Measurements from ENCODE around the gene EFL1. TPM values are rescaled to one million over a fixed set of nuclear protein-coding genes. Genes with fewer than 3 reads are reported as not detected.
A peak's percentile ranks its signal among the peaks of the same experiment; 100 is the strongest.
"Not testable (repeated sequence)": the region's sequence is repeated elsewhere in the genome, so short reads cannot be mapped to it uniquely, and the experiment has no call there.

Gene EFL1
- total RNA-seq, 4 donors from 2014 or later: 35.0 to 57.9 (median 46.5) TPM

GRCh38 chr15:82239685-82240391 is 22.7 kb downstream of the EFL1 start:
- TF ChIP-seq POLR2AphosphoS5 (IDR thresholded peaks at IDR 0.05): no peak
- TF ChIP-seq EP300 (IDR thresholded peaks at IDR 0.05; ENCODE audit: low read depth): no peak
- TF ChIP-seq CTCF (IDR thresholded peaks at IDR 0.05): no peak
- no peak for TF ChIP-seq POLR2A (IDR thresholded peaks at IDR 0.05)
- H3K27ac ChIP-seq: peak overlapping the region; percentile 73 to 78 (median 75)
- in situ Hi-C loops (cut with MboI; ENCODE audit: low pct_ligation_motif_present in 1 of 4, low pct_unique_long_range_greater_than_20kb in 1 of 4, low sequenced_read_pairs in 3 of 4): no loop called here
- peaks cover 0 to 11% (median 0%) of the 10 kb centered on the region in 4 donors for H3K36me3 ChIP-seq
- WGBS, 2 donors (ENCODE audit: low coverage in 1 of 2): 56 to 57% methylated on average over 5 of the region's 5 CpGs
- peaks cover 0 to 48% (median 20%) of the 10 kb centered on the region in 4 donors for H3K4me1 ChIP-seq
- DNase-seq: no peak
- H3K27me3 ChIP-seq: no peaks in the 10 kb centered on the region
- intact Hi-C loops (cut with DNase I; ENCODE audit: low total_unique reads): no loop called here
- no peaks in the 10 kb centered on the region for H3K9me3 ChIP-seq
- H3K4me3 ChIP-seq: no peak overlapping the region

- intact Hi-C loops (cut with DNase I; ENCODE audit: low total_unique reads); in situ Hi-C loops (cut with MboI; ENCODE audit: low pct_ligation_motif_present in 1 of 4, low pct_unique_long_range_greater_than_20kb in 1 of 4, low sequenced_read_pairs in 3 of 4); H3K9me3 ChIP-seq; H3K27me3 ChIP-seq; DNase-seq; H3K4me3 ChIP-seq: not testable (repeated sequence)
- WGBS, 2 donors (ENCODE audit: low coverage in 1 of 2): 56 to 65% methylated on average over 2 to 3 of the region's 3 CpGs
- H3K36me3 ChIP-seq: peaks cover 0 to 11% (median 0%) of the 10 kb centered on the region in 4 donors
- peak overlapping the region; percentile 32 to 78 (median 73) for H3K27ac ChIP-seq
- H3K4me1 ChIP-seq: peaks cover 0 to 49% (median 20%) of the 10 kb centered on the region in 4 donors
Observed at GRCh38 chr15:82237944-82238534, 24.5 kb downstream of the EFL1 start.

- DNase-seq: no peak
- peaks cover 0 to 27% (median 5%) of the 10 kb centered on the region in 4 donors for H3K36me3 ChIP-seq
- no peak overlapping the region for H3K4me3 ChIP-seq
- WGBS, 2 donors (ENCODE audit: low coverage in 1 of 2): 63% methylated on average over 2 of the region's 2 CpGs; no CpG with 5 or more reads in 1 of the 2 donors
- no peaks in the 10 kb centered on the region for H3K27me3 ChIP-seq
- TF ChIP-seq CTCF (IDR thresholded peaks at IDR 0.05) (no peak), EP300 (IDR thresholded peaks at IDR 0.05; ENCODE audit: low read depth) (no peak), POLR2AphosphoS5 (IDR thresholded peaks at IDR 0.05) (no peak), POLR2A (IDR thresholded peaks at IDR 0.05) (no peak)
- H3K4me1 ChIP-seq: peaks cover 0 to 27% (median 17%) of the 10 kb centered on the region in 4 donors
- peak overlapping the region; percentile 40 to 63 (median 52) for H3K27ac ChIP-seq
- no peaks in the 10 kb centered on the region for H3K9me3 ChIP-seq
- in situ Hi-C loops (cut with MboI; ENCODE audit: low pct_ligation_motif_present in 1 of 4, low pct_unique_long_range_greater_than_20kb in 1 of 4, low sequenced_read_pairs in 3 of 4) (no loop called here), intact Hi-C loops (cut with DNase I; ENCODE audit: low total_unique reads) (no loop called here)
Observed at GRCh38 chr15:82231842-82232241, 30.7 kb downstream of the EFL1 start.

- intact Hi-C loops (cut with DNase I; ENCODE audit: low total_unique reads) (no loop called here), in situ Hi-C loops (cut with MboI; ENCODE audit: low pct_ligation_motif_present in 1 of 4, low pct_unique_long_range_greater_than_20kb in 1 of 4, low sequenced_read_pairs in 3 of 4) (no loop called here)
- TF ChIP-seq POLR2A (IDR thresholded peaks at IDR 0.05) (no peak), EP300 (IDR thresholded peaks at IDR 0.05; ENCODE audit: low read depth) (no peak), CTCF (IDR thresholded peaks at IDR 0.05) (no peak), POLR2AphosphoS5 (IDR thresholded peaks at IDR 0.05) (no peak)
- no peak for DNase-seq
- no peaks in the 10 kb centered on the region for H3K27me3 ChIP-seq
- no peaks in the 10 kb centered on the region for H3K9me3 ChIP-seq
- H3K4me1 ChIP-seq: peaks cover 0 to 21% (median 13%) of the 10 kb centered on the region in 4 donors
- H3K4me3 ChIP-seq: no peak overlapping the region
- H3K36me3 ChIP-seq: peaks cover 0 to 27% (median 6%) of the 10 kb centered on the region in 4 donors
- 15 to 40% methylated on average over 2 of the region's 2 CpGs for WGBS, 2 donors (ENCODE audit: low coverage in 1 of 2)
- H3K27ac ChIP-seq: peak overlapping the region; percentile 40 to 63 (median 52)
Observed at GRCh38 chr15:82231233-82231632, 31.3 kb downstream of the EFL1 start.
